ENCODE measurements around the gene MPPED1.

DNA sequence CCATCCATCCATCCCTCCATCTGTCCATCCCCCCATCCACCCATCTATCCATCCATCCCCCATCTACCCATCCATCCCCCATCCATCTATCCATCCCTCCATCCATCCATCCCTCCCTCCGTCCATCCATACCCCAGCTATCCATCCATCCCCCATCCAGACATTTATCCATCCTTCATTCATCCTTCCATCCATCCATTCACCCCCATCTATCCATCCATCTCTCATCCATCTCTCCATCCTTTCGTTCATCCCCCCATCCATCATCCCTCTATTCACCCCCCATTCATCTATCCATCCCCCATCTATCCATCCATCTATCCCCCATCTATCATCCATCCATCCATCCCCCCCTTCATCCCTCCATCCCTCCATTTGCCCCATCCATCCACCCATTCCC is 97.5 kb downstream of the MPPED1 start:
- no peak for TF ChIP-seq CTCF (IDR thresholded peaks at IDR 0.05)
- no peak for TF ChIP-seq ZFX (IDR thresholded peaks at IDR 0.05; ENCODE audit: borderline replicate concordance)
